Stimulated activated CD8-positive, alpha-beta memory T cell treated with anti-CD3 and anti-CD28 coated beads, Interleukin-4, amount 100 ng/mL, for 4 hours (primary cell): Measurements from ENCODE around the gene NPIPA3.
"Not testable (repeated sequence)": the region's sequence is repeated elsewhere in the genome, so short reads cannot be mapped to it uniquely, and the experiment has no call there.

Experiments used
- DNase-seq, 2 donors: peaks; one replicate each; pipeline ENCODE4 v3.0.0-alpha.2; 2020; ENCODE audit warnings: low read depth in 2 of 2, low spot score in 1 of 2

NPIPA3 gene

DNA sequence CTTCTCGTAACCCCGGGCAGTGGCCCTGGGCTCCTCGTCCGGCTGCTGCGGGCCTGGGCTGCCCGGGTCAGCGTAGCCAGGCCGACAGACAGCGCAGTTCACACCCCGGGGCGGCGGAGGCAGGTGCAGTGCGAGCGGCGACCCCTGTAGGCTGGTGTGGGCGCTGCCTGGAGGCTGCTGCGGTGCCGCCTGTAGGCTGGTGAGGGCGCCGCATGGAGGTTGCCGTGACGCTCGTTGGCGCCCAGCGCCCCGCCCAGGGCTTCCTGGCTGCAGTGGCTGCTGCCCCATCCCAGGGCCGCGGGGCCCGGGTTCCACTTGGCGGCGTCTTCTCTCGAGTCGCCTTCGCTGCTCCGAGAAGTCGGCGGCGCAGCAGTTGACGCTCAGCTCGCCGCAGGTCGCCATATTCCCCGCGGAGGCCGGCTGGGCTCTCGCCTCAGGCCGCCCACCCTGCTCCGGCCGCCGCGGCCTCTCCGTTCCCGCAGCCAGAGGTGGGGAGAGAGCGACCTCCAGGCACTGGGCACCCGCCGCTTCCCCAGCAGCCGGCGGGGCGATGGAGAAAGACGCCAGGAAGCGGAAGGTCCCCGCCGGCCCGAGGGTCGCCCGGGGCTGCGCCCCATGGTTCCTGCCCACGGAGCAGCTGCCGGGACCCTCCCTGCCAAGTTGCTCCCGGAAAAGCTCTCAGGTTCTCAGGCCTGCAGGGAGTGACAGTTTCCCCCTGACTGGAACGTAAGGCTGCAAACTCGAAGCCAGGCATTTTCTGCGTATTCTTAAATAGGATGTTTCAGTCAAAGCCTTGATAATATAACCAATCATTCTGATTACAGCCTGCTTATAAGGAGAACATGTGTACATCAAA, at the start of gene NPIPA3:
NPIPA3 (plus strand) TSS at position 256 of the 856 bp plus-strand sequence. CDS start 5,533 bp downstream, outside the sequence.
- DNase-seq = not testable (repeated sequence)

DNA sequence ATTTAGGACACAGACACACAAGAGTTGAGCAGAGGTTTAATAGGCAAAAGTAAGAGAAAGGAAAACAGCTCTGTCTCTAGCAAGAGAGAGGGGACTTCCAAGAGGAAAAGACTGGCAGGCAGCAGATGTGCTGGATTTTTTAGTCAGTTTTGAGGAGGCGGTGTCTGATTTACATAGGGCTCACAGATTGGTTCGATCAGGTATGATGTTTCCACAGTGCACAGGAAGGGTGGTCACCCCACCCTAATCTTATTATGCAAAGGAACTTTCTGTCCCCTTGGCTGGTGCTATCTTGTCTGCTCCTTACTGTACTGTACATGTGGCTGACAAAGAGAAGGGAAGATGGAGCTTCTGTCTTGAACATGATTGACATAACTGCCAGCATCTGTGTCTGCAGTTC, 45.1 kb upstream of the NPIPA3 start:
- no peak for DNase-seq

DNA sequence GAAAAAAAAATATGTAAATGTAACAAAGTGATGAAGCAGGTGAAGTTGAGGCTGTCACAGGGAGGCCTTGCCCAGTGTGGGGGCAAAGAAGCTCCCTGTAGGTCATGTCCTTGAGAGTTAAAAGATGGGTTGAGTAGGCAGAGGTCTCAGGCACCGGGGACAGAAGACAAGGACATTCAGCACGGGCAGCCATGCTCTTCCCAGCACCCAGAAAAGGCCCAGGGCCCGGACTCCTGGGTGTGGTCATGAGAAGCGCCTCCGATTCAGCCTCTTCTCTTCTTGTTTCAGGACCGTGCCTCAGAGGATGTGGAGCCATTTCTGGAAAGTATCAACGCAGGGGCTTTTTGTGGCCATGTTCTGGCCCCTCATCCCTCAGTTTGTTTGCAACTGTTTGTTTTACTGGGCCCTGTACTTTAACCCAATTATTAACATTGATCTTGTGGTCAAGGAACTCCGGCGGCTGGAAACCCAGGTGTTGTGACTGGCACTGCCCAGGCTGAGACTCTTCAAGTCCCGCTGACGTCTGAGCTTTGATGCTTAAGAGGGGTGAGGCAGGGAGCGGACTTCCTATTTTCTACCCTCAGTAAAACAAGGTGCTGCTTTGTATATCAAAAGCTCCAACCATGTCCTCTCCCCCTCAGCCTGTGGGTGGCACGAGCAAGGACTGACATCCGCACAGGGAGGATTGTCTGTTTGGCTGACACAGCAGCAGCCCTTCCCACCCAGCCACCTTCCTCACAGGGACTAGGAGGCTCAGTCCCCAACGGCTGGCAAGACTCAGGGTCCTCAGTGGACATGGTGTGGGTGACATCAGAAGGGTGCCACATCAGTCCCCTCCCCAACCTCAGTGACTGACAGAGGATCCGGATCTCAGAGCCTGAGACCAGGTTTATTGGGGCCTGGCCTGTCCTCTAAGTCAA, 35.6 kb upstream of the NPIPA3 start:
- DNase-seq = no peak

DNA sequence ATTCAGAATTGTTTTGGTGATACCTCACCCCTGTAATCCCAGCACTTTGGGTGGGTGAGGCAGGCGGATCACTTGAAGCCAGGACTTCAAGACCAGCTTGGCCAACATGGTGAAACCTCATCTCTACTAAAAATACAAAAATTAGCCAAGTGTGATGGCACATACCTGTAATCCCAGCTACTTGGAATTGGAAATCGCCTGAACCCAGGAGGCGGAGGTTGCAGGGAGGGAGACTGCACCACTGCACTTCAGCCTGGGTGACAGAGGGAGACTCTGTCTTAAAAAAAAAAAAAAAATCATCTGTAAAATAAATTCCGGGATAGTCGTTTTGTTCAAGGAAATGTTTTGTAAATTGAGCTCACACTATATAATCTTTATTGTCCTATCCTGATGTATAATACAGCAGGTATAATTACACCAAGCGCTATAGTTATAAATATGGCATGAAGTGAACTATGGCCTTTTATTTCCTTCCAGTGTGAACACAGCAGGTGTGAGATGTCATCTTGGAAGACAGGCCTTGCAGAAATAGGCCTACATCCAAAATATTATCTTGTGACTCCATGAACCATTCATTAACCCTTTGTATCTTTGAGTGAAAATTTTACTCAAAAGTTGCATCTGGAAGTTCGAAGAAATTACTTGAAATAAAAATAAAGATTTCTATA, 34.5 kb upstream of the NPIPA3 start:
- DNase-seq = no peak

DNA sequence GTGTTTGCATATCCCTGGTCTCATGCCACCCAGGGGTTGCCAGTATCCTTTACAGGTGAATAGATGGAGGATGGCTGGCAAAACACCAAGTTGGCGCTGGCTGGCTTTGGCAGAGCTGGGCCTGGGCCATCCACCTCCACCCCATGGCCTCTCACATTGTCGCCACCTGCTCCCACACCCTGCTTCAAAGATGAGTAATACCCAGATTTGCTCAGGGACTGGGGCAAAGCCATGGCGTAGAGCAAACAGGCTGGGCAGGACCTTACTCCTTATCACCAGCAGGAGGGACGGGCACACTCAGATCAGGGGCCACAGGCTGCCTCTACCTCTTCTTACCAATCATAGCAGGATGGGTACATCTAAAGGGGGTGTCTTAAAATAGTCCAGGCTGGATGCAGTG, 33.4 kb upstream of the NPIPA3 start:
- DNase-seq = no peak

DNA sequence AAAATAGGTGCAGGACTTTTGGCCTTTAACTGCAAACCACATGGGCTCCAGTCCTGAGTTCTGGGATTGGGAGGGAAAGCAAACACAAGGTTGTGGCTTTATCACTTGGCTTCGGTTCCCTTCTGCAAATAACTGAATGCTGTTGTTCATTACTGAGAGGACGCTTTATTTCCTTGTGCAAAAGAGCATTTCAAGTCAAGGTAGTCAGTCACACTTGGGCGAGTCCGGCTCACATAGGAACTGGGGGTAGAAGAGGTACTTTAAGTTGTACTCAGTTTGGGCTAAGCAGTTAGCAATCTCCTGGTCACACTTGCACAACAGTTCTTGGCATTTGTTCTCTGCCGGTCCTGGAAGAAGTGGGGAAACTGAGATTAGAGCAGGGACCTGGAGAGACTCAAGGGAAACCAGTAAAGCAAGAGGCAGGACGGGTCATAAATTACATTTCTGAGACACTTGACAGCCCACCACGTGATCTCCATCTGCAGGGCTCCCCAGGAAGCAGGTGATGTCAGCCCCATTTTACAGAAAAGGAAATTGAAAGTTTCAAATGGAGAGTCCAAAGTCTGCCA, 30.7 kb upstream of the NPIPA3 start:
- no peak for DNase-seq

DNA sequence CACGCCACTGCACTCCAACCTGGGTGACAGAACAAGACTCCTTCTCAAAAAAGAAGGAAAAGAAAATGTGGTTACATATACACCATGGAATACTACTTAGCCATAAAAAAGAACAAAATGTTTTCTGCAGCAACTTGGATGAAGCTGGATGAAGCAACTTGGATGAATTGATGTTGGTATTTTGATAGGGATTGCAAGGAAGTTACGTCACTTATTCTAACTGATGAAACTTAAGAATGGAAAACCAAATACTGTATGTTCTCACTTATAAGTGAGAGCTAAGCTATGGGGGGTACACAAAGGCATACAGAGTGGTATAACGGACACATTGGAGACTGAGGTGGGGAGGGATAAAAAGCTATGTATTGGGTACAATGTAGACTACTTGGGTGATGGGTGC, 26.6 kb upstream of the NPIPA3 start:
- DNase-seq = no peak

DNA sequence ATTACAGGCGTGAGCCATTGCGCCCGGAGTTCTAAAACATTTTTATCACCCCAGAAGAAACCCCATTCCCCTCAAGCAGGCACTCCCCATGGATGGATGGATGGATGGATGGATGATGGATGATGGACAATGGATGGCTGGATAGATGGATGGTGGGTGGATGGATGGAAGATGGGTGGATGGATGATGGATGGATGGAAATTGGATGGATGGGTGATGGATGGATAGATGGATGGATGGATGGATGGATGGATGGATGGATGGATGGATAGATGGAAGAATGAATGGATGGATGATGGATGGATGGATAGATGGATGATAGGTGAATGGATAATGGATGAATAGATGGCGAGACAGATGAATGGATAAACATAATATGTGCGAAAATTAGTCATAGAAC, 25.6 kb upstream of the NPIPA3 start:
- DNase-seq = no peak

DNA sequence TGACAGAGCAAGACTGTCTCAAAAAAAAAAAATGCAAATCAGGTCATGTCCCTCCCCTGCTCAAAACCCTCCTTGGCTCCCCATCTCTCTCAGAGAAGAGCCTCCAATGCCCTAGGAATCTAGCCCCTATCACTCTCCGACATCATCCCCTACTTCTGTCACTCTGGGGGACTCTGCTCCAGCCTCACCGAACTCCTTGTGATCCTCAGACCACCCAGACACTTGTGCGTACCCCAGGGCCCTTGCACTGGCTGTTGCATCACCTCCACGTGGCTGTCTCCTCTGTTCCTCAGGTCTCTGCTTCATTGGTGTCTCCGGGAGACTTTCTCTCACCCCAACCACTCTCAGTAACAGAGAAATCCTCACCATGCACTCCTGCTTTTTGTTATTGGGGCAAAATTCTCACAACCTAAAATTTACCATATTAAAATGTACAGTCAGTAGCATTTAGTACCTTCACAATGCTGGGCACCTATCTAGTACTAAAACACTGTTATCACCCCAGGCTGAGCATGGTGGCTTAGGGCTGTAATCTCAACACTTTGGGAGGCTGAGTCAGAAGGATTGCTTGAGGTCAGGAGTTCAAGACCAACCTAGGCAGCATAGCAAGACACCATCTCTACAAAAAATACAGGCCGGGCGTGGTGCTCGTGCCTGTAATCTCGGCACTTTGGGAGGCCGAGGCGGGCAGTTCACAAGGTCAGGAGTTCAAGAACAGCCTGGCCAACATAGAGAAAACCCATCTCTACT, 24.3 kb upstream of the NPIPA3 start:
- DNase-seq = no peak

DNA sequence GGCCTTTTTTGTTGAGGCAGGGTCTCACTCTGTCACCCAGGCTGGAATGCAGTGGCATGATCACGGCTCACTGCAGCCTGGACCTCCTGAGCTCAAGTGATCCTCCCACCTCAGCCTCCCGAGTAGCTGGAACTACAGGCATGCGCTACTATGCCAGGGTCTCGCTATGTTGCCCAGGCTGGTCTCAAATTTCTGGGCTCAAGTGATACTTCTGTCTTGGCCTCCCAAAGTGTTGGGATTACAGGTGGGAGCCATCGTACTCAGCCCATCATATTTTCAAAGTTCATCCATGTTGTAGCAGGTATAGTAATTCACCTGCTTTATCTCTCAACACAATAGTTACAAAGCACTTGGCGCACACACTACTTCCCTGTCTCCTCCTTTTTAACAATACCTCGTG, 22.8 kb upstream of the NPIPA3 start:
- DNase-seq = not testable (repeated sequence)

DNA sequence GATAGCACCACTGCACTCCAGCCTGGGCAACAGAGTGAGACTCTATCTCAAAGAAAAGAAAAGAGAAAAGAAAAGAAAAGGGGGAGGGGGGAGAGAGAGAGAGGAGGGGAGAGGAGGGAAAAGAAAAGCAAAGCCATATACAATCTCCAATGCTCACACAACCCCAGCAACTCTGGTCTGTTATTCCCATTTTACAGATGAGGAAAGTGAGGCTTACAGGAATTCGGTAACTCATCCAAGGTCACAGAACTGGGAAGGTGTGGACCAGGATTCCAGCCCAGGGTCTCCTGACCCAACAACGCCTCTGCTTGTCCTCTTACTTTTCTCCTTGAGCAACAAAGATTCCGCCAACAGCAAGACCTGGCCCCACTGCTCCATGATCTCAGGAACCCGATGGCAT, 22.1 kb upstream of the NPIPA3 start:
- no peak for DNase-seq

DNA sequence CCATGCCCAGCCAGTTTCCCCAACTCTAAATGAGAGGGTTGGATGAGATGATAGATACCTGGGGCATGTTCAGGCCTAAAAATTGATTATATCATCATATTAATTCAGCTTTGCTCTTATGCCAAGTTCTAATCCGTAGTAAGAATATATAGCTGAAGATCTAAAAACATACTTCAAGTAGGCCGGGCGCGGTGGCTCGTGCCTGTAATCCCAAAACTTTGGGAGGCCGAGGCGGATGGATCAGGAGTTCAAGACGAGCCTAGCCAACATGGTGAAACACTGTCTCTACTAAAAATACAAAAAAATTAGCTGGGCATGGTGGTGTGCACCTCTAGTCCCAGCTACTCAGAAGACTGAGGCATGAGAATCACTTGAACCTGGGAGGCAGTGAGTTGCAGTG, 21.1 kb upstream of the NPIPA3 start:
- no peak for DNase-seq

DNA sequence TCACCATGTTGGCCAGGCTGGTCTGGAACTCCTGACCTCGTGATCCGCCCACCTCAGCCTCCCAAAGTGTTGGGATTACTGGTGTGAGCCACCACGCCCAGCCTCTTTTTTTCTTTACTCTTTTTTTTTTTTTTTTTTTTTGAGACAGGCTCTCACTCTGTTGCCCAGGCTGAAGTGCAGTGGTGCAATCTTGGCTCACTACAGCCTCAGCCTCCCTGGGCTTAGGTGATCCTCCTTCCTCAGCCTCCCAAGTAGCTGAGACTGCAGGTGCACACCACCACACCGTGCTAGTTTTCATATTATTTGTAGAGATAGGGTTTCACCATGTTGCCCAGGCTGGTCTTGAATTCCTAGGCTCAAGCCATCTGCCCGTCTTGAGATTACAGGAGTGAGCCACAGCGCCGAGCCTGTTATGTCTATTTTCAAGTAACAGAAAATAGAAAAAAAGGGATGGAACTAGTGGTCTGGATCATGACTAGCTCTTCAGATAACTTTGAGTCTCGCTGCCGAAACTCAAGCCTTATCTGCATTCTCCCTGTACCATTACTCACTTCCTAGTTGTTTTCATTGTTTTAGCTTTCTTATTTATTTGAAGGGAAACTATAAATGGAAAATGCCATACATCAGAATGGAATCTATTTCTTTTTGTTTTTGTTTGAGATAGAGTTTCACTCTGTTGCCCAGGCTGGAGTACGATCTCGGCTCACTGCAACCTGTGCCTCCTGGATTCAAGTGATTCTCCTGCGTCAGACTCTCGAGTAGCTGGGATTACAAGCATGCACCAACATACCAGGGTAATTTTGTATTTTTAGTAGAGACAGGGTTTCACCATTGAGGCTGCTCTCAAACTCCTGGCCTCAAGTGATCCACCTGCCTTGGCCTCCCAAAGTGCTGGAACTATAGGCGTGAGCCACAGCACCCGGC, 17.1 kb upstream of the NPIPA3 start:
- not testable (repeated sequence) for DNase-seq

DNA sequence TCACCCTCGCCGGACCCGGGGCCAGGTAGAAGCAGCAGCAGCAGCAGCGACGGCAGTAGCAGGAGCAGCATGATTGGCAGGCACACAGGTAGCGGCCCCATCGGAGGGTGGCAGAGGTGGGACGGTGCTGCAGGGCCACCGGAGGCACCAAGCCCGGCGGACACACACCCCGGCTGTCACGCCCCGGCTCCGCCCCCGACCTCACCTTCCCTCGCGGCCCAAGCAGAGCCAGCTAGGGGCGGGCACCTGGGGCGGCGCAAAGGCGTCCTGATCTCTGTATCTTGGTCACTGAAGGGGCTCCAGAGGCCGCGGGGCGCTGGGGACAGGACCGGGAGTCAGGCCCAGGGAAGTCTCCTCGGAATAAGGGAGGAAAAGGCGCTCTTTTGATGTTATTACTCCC, 9.1 kb upstream of the NPIPA3 start, which contains the start of gene PLA2G10:
PLA2G10 (minus strand) TSS at position 180 of the 400 bp plus-strand sequence; CDS start at position 101, 79 bp downstream.
- DNase-seq = not testable (repeated sequence)

DNA sequence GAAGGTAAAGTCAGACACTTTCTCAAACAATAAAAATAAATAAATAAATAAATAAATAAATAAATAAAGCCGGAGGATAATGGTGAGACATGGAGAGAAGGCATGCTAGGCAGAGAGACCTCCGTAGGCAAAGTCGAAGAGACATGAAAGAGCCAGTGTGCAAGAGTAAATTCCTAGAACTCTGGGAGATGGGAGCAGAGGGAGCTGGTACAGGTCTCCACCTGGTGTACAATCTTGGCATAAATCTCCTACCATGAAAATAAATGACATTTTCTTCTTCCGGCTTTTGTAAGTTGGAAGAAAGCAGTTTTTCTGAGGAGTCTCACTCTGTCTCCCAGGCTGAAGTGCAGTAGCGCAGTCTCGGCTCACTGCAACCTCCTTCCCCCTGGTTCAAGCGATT, 1.4 kb upstream of the NPIPA3 start:
- DNase-seq = not testable (repeated sequence)

DNA sequence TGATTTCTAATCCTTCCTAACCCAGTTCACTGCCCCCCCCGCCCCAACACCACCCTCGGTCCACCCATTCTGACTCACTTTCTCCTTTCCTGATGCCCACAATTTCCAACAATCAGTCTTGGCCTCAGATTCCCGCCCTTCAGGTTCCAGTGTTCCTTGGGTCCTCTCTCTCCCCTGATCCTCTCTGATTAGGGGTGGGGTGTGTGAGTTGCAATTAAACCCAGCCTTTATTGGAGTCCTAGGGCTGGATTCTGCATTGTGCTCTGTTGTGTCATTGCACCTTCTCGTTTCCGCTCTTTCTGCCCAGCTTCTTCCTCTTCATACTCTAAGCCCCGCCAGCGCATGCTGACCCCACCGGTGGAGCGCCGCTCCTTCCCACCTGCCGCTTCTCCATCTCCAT, 539 bp upstream of the NPIPA3 start:
- DNase-seq = not testable (repeated sequence)

DNA sequence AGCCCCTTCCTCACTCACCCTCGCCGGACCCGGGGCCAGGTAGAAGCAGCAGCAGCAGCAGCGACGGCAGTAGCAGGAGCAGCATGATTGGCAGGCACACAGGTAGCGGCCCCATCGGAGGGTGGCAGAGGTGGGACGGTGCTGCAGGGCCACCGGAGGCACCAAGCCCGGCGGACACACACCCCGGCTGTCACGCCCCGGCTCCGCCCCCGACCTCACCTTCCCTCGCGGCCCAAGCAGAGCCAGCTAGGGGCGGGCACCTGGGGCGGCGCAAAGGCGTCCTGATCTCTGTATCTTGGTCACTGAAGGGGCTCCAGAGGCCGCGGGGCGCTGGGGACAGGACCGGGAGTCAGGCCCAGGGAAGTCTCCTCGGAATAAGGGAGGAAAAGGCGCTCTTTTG, 30.0 kb downstream of the NPIPA3 start:
- not testable (repeated sequence) for DNase-seq

DNA sequence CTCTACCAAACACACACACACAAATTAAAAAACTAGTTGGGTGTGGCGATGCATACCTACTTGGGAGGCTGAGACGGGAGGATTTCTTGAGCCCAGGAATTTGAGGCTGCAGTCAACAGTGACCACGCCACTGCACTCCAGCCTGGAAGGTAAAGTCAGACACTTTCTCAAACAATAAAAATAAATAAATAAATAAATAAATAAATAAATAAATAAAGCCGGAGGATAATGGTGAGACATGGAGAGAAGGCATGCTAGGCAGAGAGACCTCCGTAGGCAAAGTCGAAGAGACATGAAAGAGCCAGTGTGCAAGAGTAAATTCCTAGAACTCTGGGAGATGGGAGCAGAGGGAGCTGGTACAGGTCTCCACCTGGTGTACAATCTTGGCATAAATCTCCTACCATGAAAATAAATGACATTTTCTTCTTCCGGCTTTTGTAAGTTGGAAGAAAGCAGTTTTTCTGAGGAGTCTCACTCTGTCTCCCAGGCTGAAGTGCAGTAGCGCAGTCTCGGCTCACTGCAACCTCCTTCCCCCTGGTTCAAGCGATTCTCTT, 37.7 kb downstream of the NPIPA3 start:
- DNase-seq = not testable (repeated sequence)

DNA sequence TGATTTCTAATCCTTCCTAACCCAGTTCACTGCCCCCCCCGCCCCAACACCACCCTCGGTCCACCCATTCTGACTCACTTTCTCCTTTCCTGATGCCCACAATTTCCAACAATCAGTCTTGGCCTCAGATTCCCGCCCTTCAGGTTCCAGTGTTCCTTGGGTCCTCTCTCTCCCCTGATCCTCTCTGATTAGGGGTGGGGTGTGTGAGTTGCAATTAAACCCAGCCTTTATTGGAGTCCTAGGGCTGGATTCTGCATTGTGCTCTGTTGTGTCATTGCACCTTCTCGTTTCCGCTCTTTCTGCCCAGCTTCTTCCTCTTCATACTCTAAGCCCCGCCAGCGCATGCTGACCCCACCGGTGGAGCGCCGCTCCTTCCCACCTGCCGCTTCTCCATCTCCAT, 38.6 kb downstream of the NPIPA3 start:
- DNase-seq = not testable (repeated sequence)
